Esophagus muscularis mucosa (tissue), 4 donors: ENCODE data around the gene CNOT11. TPM values are rescaled to one million over a fixed set of nuclear protein-coding genes. Genes with fewer than 3 reads are reported as not detected.

Experiments used
- DNase-seq: peaks from one replicate; pipeline ENCODE4 v3.0.0-alpha.2; 2017; ENCODE audit errors: extremely low spot score
- H3K27ac ChIP-seq, 4 donors: fragments of 200-600 bp; sonication (generic); replicated peaks in 1 of 4; 1 replicate in 3 of 4; 2 replicates in 1 of 4; pipeline ENCODE4 v1.5.1; 2016 to 2019; ENCODE audit warnings: mild to moderate bottlenecking in 1 of 4
- H3K27me3 ChIP-seq, 4 donors: fragments of 200-600 bp; sonication (generic); one replicate each; pipeline versions ENCODE4 v1.5.1 to v1.6.0; 2016 to 2019
- H3K36me3 ChIP-seq, 4 donors: fragments of 200-600 bp; sonication (generic); one replicate each; pipeline ENCODE4 v1.5.1; 2016 to 2019
- H3K4me1 ChIP-seq, 4 donors: fragments of 200-600 bp; sonication (generic); one replicate each; pipeline ENCODE4 v1.5.1; 2016 to 2019
- H3K4me3 ChIP-seq, 4 donors: fragments of 200-600 bp; sonication (generic); 1 replicate in 2 of 4; 2 replicates in 2 of 4; pipeline ENCODE4 v1.5.1; 2016 to 2019; ENCODE audit warnings: mild to moderate bottlenecking in 4 of 4, moderate library complexity in 1 of 4
- H3K9me3 ChIP-seq, 4 donors: fragments of 200-600 bp; sonication (generic); 1 replicate in 3 of 4; 2 replicates in 1 of 4; pipeline ENCODE4 v1.5.1; 2016 to 2019
- CTCF ChIP-seq, 3 experiments: fragments of 200-600 bp in 2 of 3; fragments of 450-650 bp in 1 of 3; sonication (generic) in 2 of 3; IDR thresholded peaks; one replicate each; pipeline ENCODE4 v1.5.1; 2017 to 2019; ENCODE audit warnings: antibody characterized with exemption in 3 of 3, mild to moderate bottlenecking in 2 of 3, moderate library complexity in 1 of 3
- EP300 ChIP-seq: sonication (generic); formaldehyde crosslinking; IDR thresholded peaks from one replicate; pipeline ENCODE4 v1.6.1; 2017; ENCODE audit warnings: antibody characterized with exemption
- POLR2A ChIP-seq: fragments of 450-650 bp; IDR thresholded peaks from one replicate; pipeline ENCODE4 v1.6.1; 2017; ENCODE audit warnings: antibody characterized with exemption, moderate library complexity, mild to moderate bottlenecking, low read depth
- POLR2AphosphoS5 ChIP-seq, 2 donors: sonication (generic); formaldehyde crosslinking; IDR thresholded peaks; one replicate each; pipeline ENCODE4 v1.6.1; 2017; ENCODE audit warnings: antibody characterized with exemption in 2 of 2
- WGBS: methylation state at CpG from one replicate; pipeline ENCODE4 v1.1.5; 2018; 5-methylcytosine and 5-hydroxymethylcytosine counted together
- intact Hi-C: fragments of 100-400 bp; cut with DNase I; formaldehyde crosslinking; loops from one replicate; pipeline ENCODE4 v1.15.1; 2023
- total RNA-seq, 4 donors: library from RNA; depleted of rRNA; stranded (reverse); fragments of >200 nt; gene quantifications; one replicate each; pipeline versions ENCODE4 v1.1.0 to v1.2.1, GENCODE V29; 2016

CNOT11 gene
- total RNA-seq, result 10 to 100 TPM; 25.7 to 35.8 (median 29.0) TPM

GRCh38 chr2:101252408-101253012, at the start of gene CNOT11:
Gene CNOT11 (plus strand): TSS chr2:101252886. CDS start chr2:101252965, 79 bp downstream.
- DNase-seq, result peak; percentile 99
- peak within 1 kb of the TSS; percentile 82 to 98 (median 92) for H3K4me3 ChIP-seq
- H3K9me3 ChIP-seq, result no peaks in the 10 kb centered on the region
- no peaks in the 10 kb centered on the region for H3K27me3 ChIP-seq
- WGBS, result 0% methylated on average over 15 of the region's 63 CpGs
- peak; percentile 95 to 96 for TF ChIP-seq POLR2AphosphoS5 (IDR thresholded peaks at IDR 0.05)
- TF ChIP-seq POLR2A, result peak; percentile 39
- TF ChIP-seq EP300, result no peak
- peak in 1 of 3 experiments; percentile 10 for TF ChIP-seq CTCF (IDR thresholded peaks at IDR 0.05)
- intact Hi-C loops, result loop anchor here (5.0 kb wide), 1 partner anchor 55 kb away; the partner anchor contains the start of gene RNF149
- peaks cover 0 to 4% (median under 1%) of the 10 kb centered on the region in 4 donors for H3K36me3 ChIP-seq
- H3K27ac ChIP-seq, result peak within 1 kb of the TSS; percentile 87 to 94 (median 91)
- H3K4me1 ChIP-seq, result peaks cover 35 to 43% (median 38%) of the 10 kb centered on the region in 4 donors

GRCh38 chr2:101204400-101205115, 48.1 kb upstream of the CNOT11 start:
- WGBS, result 92% methylated on average over 4 of the region's 4 CpGs
- H3K27ac ChIP-seq, result no peak overlapping the region
- no peak overlapping the region for H3K4me3 ChIP-seq
- H3K27me3 ChIP-seq, result no peaks in the 10 kb centered on the region
- no peaks in the 10 kb centered on the region for H3K9me3 ChIP-seq
- no peak for DNase-seq
- peaks cover 0 to 12% (median 5%) of the 10 kb centered on the region in 4 donors for H3K4me1 ChIP-seq
- intact Hi-C loops, result loop anchor here (5.0 kb wide), 2 partner anchors 167 to 192 kb away; no protein-coding TSS in a partner anchor
- TF ChIP-seq CTCF (IDR thresholded peaks at IDR 0.05) (peak in 1 of 3 experiments; percentile 11), POLR2A (no peak)
- no peaks in the 10 kb centered on the region for H3K36me3 ChIP-seq

GRCh38 chr2:101205521-101206479, 46.9 kb upstream of the CNOT11 start:
- TF ChIP-seq EP300, result no peak
- peak in 1 of 2 donors; percentile 7 for TF ChIP-seq POLR2AphosphoS5 (IDR thresholded peaks at IDR 0.05)
- peak; percentile 51 to 67 (median 62) for TF ChIP-seq CTCF (IDR thresholded peaks at IDR 0.05)
- Histone ChIP-seq H3K4me1 (peaks cover 0 to 12% (median 5%) of the 10 kb centered on the region in 4 donors), H3K36me3 (no peaks in the 10 kb centered on the region), H3K27ac (no peak overlapping the region), H3K9me3 (no peaks in the 10 kb centered on the region), H3K27me3 (no peaks in the 10 kb centered on the region), H3K4me3 (peak overlapping the region; percentile 29 to 49 (median 30))
- DNase-seq, result no peak
- 52% methylated on average over 14 of the region's 15 CpGs for WGBS
- intact Hi-C loops, result loop anchor here (5.0 kb wide), 1 partner anchor 168 kb away; no protein-coding TSS in a partner anchor

DNA sequence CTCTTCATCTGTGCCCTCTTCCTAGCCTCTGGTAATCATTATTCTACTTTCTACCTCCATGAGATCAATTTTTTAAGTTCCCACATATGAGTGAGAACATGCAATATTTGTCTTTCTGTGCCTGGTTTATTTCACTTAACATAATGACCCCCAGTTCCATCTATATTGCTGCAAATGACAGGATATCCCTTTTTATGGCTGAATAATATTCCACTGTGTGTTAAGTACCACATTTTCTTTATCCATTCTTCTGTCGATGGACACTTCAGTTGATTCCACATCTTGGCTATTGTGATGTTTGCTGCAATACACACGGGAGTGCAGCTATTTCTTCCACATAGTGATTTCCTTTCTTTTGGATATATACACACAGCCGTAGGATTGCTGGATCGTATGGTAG, 43.9 kb upstream of the CNOT11 start:
- intact Hi-C loops, result loop anchor here (5.0 kb wide), 1 partner anchor 172 kb away; no protein-coding TSS in a partner anchor
- TF ChIP-seq CTCF (IDR thresholded peaks at IDR 0.05) (no peak), EP300 (no peak), POLR2AphosphoS5 (IDR thresholded peaks at IDR 0.05) (no peak), POLR2A (no peak)
- Histone ChIP-seq H3K27me3 (no peaks in the 10 kb centered on the region), H3K9me3 (no peaks in the 10 kb centered on the region), H3K27ac (no peak overlapping the region), H3K4me3 (no peak overlapping the region), H3K36me3 (no peaks in the 10 kb centered on the region), H3K4me1 (peaks cover 0 to 12% (median 4%) of the 10 kb centered on the region in 4 donors)
- WGBS, result 66% methylated on average over 4 of the region's 4 CpGs
- no peak for DNase-seq
